ENCODE measurements around the gene PEX5L.

GRCh38 chr3:179935710-179936109 lies 101.0 kb downstream of the PEX5L start:
- no peak for TF ChIP-seq TAF1 (IDR thresholded peaks at IDR 0.05; ENCODE audit: borderline replicate concordance, low read depth, low read length)
- no peak for TF ChIP-seq JUND (IDR thresholded peaks at IDR 0.05; ENCODE audit: low read depth, low read length)
- no peak for TF ChIP-seq CTCF (IDR thresholded peaks at IDR 0.05 in 2 of 3, conservative IDR thresholded peaks at IDR 0.05 in 1 of 3; ENCODE audit: control insufficient read depth in 2 of 3, extremely low read depth in 1 of 3, insufficient read depth in 1 of 3, low read depth in 3 of 3, low read length in 3 of 3)
- TF ChIP-seq POLR2A (IDR thresholded peaks at IDR 0.05; ENCODE audit: low read depth, low read length), result no peak
- no peak for TF ChIP-seq KDM1A (IDR thresholded peaks at IDR 0.05; ENCODE audit: borderline replicate concordance)
- no peak for TF ChIP-seq SUPT20H (IDR thresholded peaks at IDR 0.05; ENCODE audit: borderline replicate concordance, control insufficient read depth, low read depth, low read length)
- TF ChIP-seq ZBTB33 (IDR thresholded peaks at IDR 0.05), result no peak
- no peak for TF ChIP-seq SUZ12 (IDR thresholded peaks at IDR 0.05; ENCODE audit: unreplicated experiment)
- no peak for TF ChIP-seq ZNF274 (IDR thresholded peaks at IDR 0.05; ENCODE audit: insufficient read depth, insufficient read length)
- no peak for TF ChIP-seq IRF3 (IDR thresholded peaks at IDR 0.05)
